Esophagus (tissue), 2 donors: ENCODE measurements around the gene LGMN. TPM values are rescaled to one million over a fixed set of nuclear protein-coding genes. Genes with fewer than 3 reads are reported as not detected.

ENCODE experiments used
- H3K27ac ChIP-seq, 2 donors: one replicate each; pipeline ENCODE4 v1.5.1; 2013; ENCODE audit warnings: low read depth in 2 of 2, mild to moderate bottlenecking in 2 of 2, inconsistent platforms in 1 of 2, low read length in 1 of 2, moderate library complexity in 1 of 2
- H3K27me3 ChIP-seq, 2 donors: one replicate each; pipeline ENCODE4 v1.6.1; 2013; ENCODE audit warnings: low read length in 2 of 2, control low read depth in 1 of 2, mild to moderate bottlenecking in 1 of 2; ENCODE audit not compliant: insufficient read depth in 2 of 2, control insufficient read depth in 1 of 2
- H3K36me3 ChIP-seq, 2 donors: one replicate each; pipeline ENCODE4 v1.6.1; 2013; ENCODE audit warnings: low read length in 1 of 2; ENCODE audit not compliant: control insufficient read depth in 2 of 2, insufficient read depth in 2 of 2
- H3K4me1 ChIP-seq, 2 donors: one replicate each; pipeline ENCODE4 v1.6.1; 2013; ENCODE audit warnings: low read length in 1 of 2; ENCODE audit not compliant: control insufficient read depth in 2 of 2, insufficient read depth in 2 of 2
- H3K4me3 ChIP-seq, 2 donors: one replicate each; pipeline ENCODE4 v1.5.1; 2013; ENCODE audit warnings: low read length in 2 of 2, mild to moderate bottlenecking in 2 of 2, low read depth in 1 of 2, moderate library complexity in 1 of 2
- H3K9me3 ChIP-seq, 2 donors: one replicate each; pipeline ENCODE4 v1.6.1; 2013; ENCODE audit warnings: mild to moderate bottlenecking in 2 of 2, low read depth in 1 of 2, low read length in 1 of 2, moderate library complexity in 1 of 2; ENCODE audit not compliant: control insufficient read depth in 2 of 2, insufficient read depth in 1 of 2
- WGBS, 2 donors: extraction: QIAGEN DNeasy Blood & Tissue Kit; methylation state at CpG; one replicate each; pipeline ENCODE4 v1.1.7; 2013; 5-methylcytosine and 5-hydroxymethylcytosine counted together
- polyA plus RNA-seq, 2 donors: library from polyadenylated mRNA; stranded (reverse); fragments of 200-250 nt; gene quantifications; one replicate each; pipeline ENCODE4 v1.2.3, GENCODE V29; 2013
- donor health status: healthy with polysubstance abuse.
- donor health status: Bipolar disorder and iron deficiency.

LGMN gene
- polyA plus RNA-seq, 2 donors: 39.0 to 49.9 TPM

DNA sequence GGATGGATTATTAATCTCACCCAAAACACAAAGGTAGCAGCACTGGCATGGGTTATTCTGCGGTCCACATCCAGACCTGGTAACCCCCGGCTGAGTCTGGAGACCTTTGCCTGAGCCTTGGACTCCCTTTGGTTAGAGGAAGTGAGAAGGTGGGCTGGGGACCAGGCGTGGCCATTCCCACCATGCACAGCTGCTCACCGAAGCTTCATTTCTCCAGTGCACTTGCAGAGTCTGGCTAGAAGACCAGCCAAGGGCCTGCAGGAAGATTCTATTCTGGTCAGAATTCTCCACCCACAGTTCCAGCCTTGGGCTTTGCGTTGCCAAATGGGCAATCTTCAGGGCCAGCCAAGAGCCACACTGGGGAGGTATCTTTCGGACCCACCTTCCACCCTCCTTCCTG lies 73.0 kb downstream of the LGMN start:
- H3K36me3 ChIP-seq: peaks cover 0 to 3% of the 10 kb centered on the region in 2 donors
- H3K27ac ChIP-seq: no peak overlapping the region

DNA sequence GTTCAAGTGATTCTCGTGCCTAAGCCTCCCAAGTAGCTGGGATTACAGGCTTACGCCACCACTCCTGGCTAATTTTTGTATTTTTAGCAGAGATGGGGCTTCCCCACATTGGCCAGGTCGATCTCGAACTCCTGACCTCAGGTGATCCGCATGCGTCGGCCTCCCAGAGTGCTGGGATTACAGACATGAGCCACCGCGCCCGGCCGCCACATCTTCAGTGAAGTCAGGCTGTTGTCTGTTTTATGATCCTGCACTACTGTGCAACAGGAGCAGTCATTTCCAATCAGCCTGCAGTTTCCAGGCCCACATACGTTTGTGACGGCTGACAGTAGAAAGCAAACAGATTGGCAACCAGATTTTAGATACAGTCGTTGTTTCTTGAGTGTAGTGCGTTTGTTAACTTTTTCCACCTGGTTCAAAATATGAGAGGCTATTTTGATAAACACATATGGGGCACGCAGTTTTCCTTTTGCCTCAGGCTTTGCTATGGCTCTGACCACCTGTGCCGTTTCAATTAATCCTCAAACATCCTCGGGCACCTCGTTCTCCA lies 74.8 kb downstream of the LGMN start:
- peaks cover 0 to 1% of the 10 kb centered on the region in 2 donors for H3K36me3 ChIP-seq
- WGBS, 2 donors: 77 to 87% methylated on average over 19 of the region's 19 CpGs

More for the DNA sequence above, 73.0 kb downstream of the LGMN start:
- WGBS, 2 donors: 91 to 94% methylated on average over 6 of the region's 6 CpGs
- H3K4me1 ChIP-seq: no peaks in the 10 kb centered on the region
- H3K9me3 ChIP-seq: peaks cover 0 to 2% of the 10 kb centered on the region in 2 donors
- no peak overlapping the region for H3K4me3 ChIP-seq
- H3K27me3 ChIP-seq: no peaks in the 10 kb centered on the region

GRCh38 chr14:92670643-92671366 lies 77.6 kb downstream of the LGMN start:
- Histone ChIP-seq H3K36me3 (peaks cover 0 to 3% of the 10 kb centered on the region in 2 donors), H3K4me3 (no peak overlapping the region), H3K4me1 (no peaks in the 10 kb centered on the region), H3K27ac (no peak overlapping the region), H3K27me3 (no peaks in the 10 kb centered on the region), H3K9me3 (no peaks in the 10 kb centered on the region)
- WGBS, 2 donors: 77% methylated on average over 9 of the region's 9 CpGs

More for the DNA sequence above, 74.8 kb downstream of the LGMN start:
- no peaks in the 10 kb centered on the region for H3K27me3 ChIP-seq
- H3K4me3 ChIP-seq: no peak overlapping the region
- H3K9me3 ChIP-seq: peaks cover 0 to 2% of the 10 kb centered on the region in 2 donors
- H3K27ac ChIP-seq: no peak overlapping the region
- H3K4me1 ChIP-seq: no peaks in the 10 kb centered on the region

DNA sequence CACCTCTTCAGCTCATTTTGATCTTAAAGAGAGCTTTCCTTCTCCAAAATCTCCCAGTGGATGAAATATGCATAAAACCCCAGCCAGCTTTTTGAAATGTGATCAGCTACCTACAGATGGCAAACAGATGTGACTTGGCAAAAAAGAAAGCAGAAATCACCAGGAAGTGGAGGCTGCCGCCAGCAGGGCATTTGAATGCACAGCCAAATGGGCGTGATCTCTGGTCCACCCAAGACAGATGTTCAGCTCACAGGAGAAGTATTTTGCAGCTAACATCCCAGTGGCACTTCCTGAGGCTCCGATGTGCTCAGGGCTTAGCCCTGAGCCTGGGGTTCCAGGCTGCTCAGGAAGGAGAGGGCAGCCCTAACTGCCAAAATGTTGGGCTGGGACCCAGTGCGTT lies 78.3 kb downstream of the LGMN start:
- H3K4me3 ChIP-seq: no peak overlapping the region
- H3K27me3 ChIP-seq: no peaks in the 10 kb centered on the region
- H3K27ac ChIP-seq: no peak overlapping the region
- WGBS, 2 donors: 37 to 62% methylated on average over 4 of the region's 4 CpGs
- H3K36me3 ChIP-seq: peaks cover 0 to 3% of the 10 kb centered on the region in 2 donors
- H3K4me1 ChIP-seq: no peaks in the 10 kb centered on the region
- no peaks in the 10 kb centered on the region for H3K9me3 ChIP-seq

- Histone ChIP-seq H3K36me3 (peaks cover 1 to 7% of the 10 kb centered on the region in 2 donors), H3K27ac (no peak overlapping the region), H3K4me1 (no peaks in the 10 kb centered on the region), H3K4me3 (no peak overlapping the region), H3K9me3 (no peaks in the 10 kb centered on the region), H3K27me3 (no peaks in the 10 kb centered on the region)
- 65 to 72% methylated on average over 4 of the region's 4 CpGs for WGBS, 2 donors
Measured at GRCh38 chr14:92668276-92668973, 80.0 kb downstream of the LGMN start.

- no peaks in the 10 kb centered on the region for H3K27me3 ChIP-seq
- H3K9me3 ChIP-seq: no peaks in the 10 kb centered on the region
- peaks cover 4 to 9% of the 10 kb centered on the region in 2 donors for H3K36me3 ChIP-seq
- 97 to 98% methylated on average over 9 of the region's 9 CpGs for WGBS, 2 donors
- H3K4me3 ChIP-seq: no peak overlapping the region
- H3K27ac ChIP-seq: peak overlapping the region in 1 of 2 donors; percentile 7
- no peaks in the 10 kb centered on the region for H3K4me1 ChIP-seq
Measured at GRCh38 chr14:92666251-92666650, 82.2 kb downstream of the LGMN start.

DNA sequence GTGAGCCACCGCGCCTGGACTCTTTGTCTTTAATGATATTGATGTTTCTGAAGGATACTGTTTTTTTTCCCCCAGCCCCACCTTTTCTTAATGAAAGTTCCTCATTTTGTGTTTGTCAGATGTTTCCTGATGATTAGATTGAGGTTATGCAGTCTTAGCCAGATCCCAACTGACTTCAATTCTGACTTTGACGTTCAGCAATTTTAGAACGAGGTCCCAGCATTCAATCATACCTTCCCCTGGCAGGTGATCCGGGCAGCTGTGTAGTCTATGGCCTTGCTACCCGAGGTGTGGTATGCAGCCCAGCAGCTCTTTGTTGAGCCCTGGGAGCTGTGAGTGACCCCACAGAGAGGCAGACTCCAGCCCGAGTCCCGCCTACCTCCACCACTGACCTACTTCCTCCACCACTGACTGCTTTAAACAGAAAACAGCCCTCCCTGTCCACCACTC lies 82.7 kb downstream of the LGMN start:
- WGBS, 2 donors: 70 to 72% methylated on average over 8 of the region's 8 CpGs
- no peak overlapping the region for H3K4me3 ChIP-seq

DNA sequence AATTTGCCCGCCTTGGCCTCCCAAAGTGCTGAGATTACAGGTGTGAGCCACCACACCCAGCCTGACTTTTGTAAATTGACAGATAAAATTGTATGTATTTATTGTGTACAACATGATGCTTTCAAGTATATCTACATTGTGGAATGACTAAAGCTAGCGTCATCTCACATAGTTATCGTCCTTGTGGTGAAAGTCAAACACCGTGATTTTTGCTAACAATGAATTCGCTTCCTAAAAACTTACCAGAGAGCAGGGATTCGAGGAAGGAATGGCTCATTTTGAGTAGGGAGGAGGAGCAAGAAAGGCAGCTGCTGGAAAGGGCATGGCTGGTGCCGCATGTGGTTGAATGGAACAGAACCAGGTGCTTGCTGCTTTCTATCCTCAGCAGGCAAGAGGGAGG lies 85.4 kb downstream of the LGMN start:
- Histone ChIP-seq H3K4me3 (no peak overlapping the region), H3K27ac (no peak overlapping the region), H3K4me1 (peaks cover 10 to 14% of the 10 kb centered on the region in 2 donors), H3K27me3 (no peaks in the 10 kb centered on the region), H3K36me3 (peaks cover 8 to 13% of the 10 kb centered on the region in 2 donors), H3K9me3 (no peaks in the 10 kb centered on the region)
- WGBS, 2 donors: 89 to 91% methylated on average over 7 of the region's 7 CpGs

More for the DNA sequence above, 82.7 kb downstream of the LGMN start:
- peaks cover 8 to 9% of the 10 kb centered on the region in 2 donors for H3K36me3 ChIP-seq
- no peaks in the 10 kb centered on the region for H3K9me3 ChIP-seq
- H3K4me1 ChIP-seq: no peaks in the 10 kb centered on the region
- H3K27me3 ChIP-seq: no peaks in the 10 kb centered on the region
- H3K27ac ChIP-seq: peak overlapping the region in 1 of 2 donors; percentile 33

- no peaks in the 10 kb centered on the region for H3K27me3 ChIP-seq
- H3K4me3 ChIP-seq: no peak overlapping the region
- H3K36me3 ChIP-seq: peaks cover 5 to 16% of the 10 kb centered on the region in 2 donors
- H3K27ac ChIP-seq: no peak overlapping the region
- H3K4me1 ChIP-seq: peaks cover 10 to 16% of the 10 kb centered on the region in 2 donors
- 72 to 80% methylated on average over 3 of the region's 3 CpGs for WGBS, 2 donors
- H3K9me3 ChIP-seq: no peaks in the 10 kb centered on the region
Measured at GRCh38 chr14:92660571-92660970, 87.9 kb downstream of the LGMN start.
